ENCODE results near the gene VPS25. TPM values are rescaled to one million over a fixed set of nuclear protein-coding genes. Genes with fewer than 3 reads are reported as not detected.

Gene VPS25
- total and polyA plus RNA-seq, 9 of the 15 experiments (the other 6 are each of a cell fraction or from before 2014, with no cell fraction given), result 123 to 352 (median 180) TPM

GRCh38 chr17:42798383-42799380 is 25.4 kb downstream of the VPS25 start, which contains the start of the genes CNTD1 and COA3 (continued):
- TF ChIP-seq ZNF592 (IDR thresholded peaks at IDR 0.05) (peak; percentile 69), MTA3 (IDR thresholded peaks at IDR 0.05; ENCODE audit: borderline replicate concordance) (no peak; the same call in 1 of the 2 replicates), ILK (tag; IDR thresholded peaks at IDR 0.05; ENCODE audit: borderline replicate concordance, low read depth) (no peak), CBFB (CRISPR knock-in tag; IDR thresholded peaks at IDR 0.05) (peak; percentile 29; the same call in 1 of the 2 replicates), NFIC (IDR thresholded peaks at IDR 0.05) (no peak), ZBTB17 (CRISPR knock-in tag; IDR thresholded peaks at IDR 0.05) (no peak), TEAD4 (IDR thresholded peaks at IDR 0.05; ENCODE audit: low read length) (no peak), TEAD4 (CRISPR knock-in tag; IDR thresholded peaks at IDR 0.05; ENCODE audit: borderline replicate concordance) (no peak; the same call in 1 of the 2 replicates), MGA (IDR thresholded peaks at IDR 0.05) (peak; percentile 98), EGR1 (conservative IDR thresholded peaks at IDR 0.05) (no peak)
